Esophagus mucosa (tissue), 1 donor: ENCODE results near the gene ISLR. TPM values are rescaled to one million over a fixed set of nuclear protein-coding genes. Genes with fewer than 3 reads are reported as not detected.

Source experiments
- ATAC-seq: fragments of 200-7000 bp; cut with Tn5 transposase; one replicate; pipeline ENCODE4 v1.9.1; 2020
- total RNA-seq: library from RNA; stranded (reverse); gene quantifications from one replicate; pipeline ENCODE4 v1.2.4, GENCODE V29; 2023
- donor health status: DM: yes; HTN: yes; CAD: no.

Gene ISLR
- total RNA-seq, 1 donor from 2014 or later: 2.2 TPM

DNA sequence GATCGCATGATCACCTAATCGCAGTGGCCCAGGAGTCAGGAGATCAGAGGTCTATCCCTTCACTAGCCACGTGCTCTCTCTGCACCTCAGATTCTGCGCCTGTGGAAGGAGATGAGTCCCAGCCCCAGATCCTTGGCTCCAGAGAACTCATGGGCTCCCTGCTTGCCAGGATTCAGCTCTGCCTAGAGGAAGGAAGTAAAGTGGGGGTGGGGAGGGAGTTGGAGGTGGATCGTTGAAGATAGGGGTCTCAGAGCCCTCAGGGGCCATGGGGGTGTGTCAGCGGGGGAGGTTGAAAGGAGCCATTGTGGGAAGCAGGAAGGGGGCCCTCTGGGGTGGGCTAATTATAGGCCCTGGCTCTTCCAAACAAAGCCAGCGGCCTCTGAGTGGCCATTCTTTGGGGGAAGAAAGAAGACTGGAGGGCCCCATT lies 40.4 kb downstream of the ISLR start:
- ATAC-seq: no peak

- ATAC-seq: no peak
These were observed 41.0 kb downstream of the ISLR start for GRCh38 chr15:74214324-74215021.

DNA sequence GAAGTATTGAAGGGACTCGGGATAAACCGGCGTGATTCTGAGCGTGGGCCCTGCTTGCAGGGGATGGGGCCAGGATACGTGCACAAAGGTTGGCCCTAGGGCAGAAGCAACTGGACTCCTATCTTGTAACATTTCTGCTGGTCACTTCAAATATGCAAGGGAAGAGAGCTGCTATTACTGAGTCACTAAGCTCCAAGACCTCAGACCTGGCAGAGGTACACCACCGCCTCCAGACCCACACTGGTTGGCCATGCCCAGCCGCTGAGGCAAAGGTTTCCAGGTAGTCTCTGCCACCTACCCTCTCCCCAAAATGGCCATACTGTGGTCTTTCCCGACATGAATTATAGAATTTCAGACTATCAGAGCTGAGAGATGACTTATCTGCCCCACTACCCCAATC lies 42.4 kb downstream of the ISLR start:
- no peak for ATAC-seq

- ATAC-seq: no peak
These were observed 43.4 kb downstream of the ISLR start for GRCh38 chr15:74216949-74217348.

DNA sequence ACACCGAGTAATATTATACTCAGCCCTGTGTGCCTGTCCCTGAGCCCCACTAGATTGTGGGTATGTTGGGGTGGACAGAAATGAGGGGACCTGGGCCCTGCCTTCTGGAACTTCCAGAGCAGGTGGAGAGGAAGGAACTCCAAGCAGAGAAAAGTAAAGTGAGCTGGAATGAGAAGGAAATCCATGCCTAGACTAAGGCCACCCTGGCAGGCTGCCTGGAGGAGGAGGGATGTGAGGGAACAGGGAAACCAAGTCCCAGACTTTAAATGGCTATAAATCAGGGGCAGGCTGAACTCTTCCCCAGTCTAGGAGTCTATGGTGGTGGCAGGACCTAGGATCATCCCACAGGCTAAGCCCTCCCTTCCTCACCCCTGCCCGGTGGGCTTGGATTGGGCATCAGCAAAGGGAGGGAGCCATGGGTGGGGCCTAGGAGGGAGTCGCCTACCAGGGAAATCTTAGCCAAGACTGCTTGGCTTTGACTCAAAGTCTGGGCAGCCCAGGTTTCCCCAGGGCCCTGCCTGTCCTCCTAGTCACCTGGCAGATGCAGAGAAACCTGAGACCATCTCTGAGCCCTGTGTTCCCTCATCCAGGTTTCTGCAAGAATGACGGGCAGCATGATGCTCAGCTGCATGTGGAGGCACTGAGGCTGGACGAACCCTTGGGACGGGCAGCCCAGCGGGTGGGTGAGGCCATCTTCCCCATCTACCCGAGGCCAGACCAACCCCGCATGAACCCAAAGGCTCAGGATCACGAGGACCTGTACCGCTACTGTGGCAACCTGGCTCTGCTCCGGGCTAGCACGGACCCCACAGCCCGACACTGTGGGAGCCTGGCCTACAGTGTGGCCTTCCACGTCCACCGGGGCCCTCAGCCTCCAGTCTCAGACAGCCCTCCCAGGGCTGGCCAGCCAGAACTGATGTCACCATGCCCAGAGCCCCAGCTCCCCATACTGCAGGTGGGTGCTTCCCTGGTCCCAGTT lies 44.7 kb downstream of the ISLR start:
- no peak for ATAC-seq

DNA sequence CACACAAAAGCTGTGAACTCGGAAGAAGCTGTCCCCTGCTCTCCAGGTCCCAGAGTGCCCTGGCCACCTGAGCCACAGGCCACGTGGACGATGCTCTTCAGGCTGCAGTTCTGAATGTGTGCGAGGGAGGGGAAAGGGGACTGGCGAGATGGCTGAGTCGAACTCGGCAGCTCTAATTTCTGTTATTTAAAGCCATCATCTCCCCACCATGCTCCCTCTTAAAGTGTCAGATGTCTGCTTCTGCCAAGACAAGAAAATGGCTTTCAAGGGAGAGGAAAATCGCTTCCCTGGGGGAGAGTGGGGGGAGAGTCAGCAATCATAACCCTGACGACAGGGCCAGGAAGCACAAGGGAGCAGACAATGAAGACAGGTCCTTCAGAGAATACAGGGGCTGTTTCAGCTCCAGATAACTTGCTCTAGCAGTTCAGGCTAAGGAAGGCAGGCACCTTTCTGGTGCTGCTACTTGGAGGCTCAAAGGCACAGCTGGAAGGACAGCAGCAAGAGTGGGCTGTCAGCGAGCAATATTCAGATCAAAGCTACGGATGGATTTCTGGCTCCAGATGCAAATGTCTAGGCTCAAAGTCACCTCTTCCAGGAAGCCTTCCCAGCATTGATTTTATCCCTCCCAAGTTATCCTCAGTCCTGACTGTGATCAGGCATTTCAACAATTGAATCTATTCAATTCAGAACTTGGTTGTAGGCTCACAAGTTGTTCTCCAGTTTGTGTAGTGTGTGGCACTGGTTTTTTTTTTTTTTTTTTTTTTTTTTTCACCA lies 47.2 kb downstream of the ISLR start:
- no peak for ATAC-seq

DNA sequence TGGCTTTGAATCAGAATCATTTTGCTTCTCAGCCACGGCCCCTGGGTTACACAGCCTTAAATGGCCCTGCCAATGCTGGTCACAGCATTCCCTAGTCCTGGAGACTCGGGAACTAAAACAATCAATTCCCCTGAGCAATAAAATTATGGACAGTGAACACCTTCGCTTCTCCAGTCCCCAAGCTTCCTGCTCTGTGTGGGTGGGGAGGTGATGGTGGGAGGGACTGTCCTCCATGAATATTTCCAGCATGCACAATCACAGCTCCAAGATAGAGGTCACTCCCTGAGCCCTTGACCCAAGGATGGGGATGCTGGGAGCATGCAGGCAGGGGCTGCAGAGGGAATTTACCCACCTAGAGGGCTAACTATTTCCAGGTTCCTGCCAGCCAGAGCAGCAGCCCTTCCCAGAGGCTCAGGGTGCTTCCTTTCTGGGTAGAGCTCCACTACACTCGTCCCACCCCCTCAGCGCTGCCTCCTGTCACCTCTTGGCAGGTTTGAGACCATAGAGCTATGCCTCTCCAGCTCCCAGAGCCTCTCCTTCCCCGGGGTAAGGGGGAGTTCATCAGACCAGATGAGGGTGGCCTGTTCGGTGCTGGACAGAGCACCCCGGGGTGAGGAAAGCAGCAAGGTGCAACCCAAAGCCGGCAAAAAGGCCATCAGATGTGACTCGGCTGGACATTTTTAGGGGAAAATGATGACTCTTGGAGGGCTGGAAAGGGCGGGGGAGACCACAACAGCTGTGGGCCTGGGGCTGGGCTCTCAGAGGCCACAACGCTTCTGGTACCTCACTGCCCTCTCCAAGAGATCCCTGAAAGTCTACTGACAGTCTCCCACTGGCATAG lies 48.1 kb downstream of the ISLR start:
- ATAC-seq: no peak

DNA sequence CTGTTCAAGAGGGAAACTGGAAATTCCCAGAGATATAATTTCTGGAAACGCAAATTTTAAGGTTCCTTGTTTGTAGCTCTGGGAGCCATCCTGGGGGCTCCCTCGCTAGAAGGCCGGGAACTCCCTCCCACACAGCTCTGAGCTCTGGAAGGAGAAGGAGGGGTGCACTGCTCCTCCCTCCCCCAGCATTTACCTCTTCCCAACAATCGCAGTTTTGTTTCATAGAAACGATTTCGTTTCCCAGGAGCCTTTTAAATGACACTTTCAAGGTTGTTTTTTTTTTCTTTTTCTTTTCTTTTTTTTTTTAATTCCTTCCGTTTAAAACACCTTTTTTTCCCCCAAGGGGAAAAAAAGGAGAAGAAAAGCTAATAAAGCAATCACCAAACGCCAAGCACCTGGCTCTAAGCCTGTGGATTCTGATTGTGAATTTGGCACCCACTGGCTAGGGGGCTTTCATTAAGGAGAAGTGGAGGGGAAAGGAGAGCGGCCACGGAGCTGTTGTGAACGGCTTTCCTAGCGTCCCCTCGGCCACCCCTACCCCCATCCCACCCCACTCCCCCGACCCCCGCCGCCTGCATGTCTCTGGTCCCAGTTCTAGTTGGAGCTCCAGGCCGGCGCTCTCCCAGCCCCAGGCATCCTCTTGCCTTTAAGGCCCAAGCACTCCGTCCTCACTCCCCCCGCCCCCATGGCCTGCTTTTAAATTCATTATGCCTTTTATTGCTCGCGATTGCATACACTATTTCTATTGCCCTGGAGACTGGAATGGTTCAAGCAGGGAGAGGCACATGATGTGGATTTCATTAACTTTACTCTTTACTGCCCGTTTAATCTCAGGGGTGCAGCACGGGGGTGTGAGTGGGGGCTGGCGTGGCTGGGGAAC lies 49.0 kb downstream of the ISLR start:
- ATAC-seq: no peak

DNA sequence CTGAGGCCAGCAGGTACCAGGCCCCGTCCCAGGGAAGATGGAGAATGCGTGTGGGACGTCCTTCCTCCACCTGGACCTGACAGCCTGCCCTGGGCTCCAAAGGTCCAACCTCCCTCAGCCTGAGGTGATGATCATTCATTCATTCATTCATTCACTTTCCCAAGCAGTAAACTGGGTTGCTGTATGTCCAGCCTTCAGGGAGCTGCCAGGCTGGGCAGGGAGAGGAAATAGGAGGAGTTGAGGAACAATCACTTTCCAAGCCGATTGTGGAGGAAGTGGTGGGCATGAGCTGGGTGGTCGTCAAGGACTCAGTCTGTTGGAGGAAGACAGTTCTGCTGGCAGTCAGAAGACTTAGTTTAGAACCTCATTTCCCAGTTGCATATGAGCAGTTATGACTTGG lies 52.4 kb downstream of the ISLR start:
- no peak for ATAC-seq

Other genes starting within 250 kb of the ISLR start
- 5.8 TPM for gene LOXL1, start 247.2 kb upstream of the ISLR start, total RNA-seq
- 10.4 TPM for gene STOML1, start 181.4 kb upstream of the ISLR start, total RNA-seq
- gene PML, start 179.0 kb upstream of the ISLR start, total RNA-seq: 28.8 TPM
- gene GOLGA6A, start 91.2 kb upstream of the ISLR start, total RNA-seq: 0.08 TPM
- 0.16 TPM for gene ISLR2, start 43.1 kb upstream of the ISLR start, total RNA-seq
- gene STRA6, start 29.1 kb downstream of the ISLR start, total RNA-seq: 1.5 TPM
- 0.32 TPM for gene CCDC33, start 62.6 kb downstream of the ISLR start, total RNA-seq
- 3.2 TPM for gene CYP11A1, start 193.9 kb downstream of the ISLR start, total RNA-seq